GM18858 (cell line): ENCODE data around the gene PARP9.
"Not testable (repeated sequence)": the region's sequence is repeated elsewhere in the genome, so short reads cannot be mapped to it uniquely, and the experiment has no call there.

ENCODE experiments used
- ATAC-seq: cut with Tn5 transposase; IDR thresholded peaks from one replicate; pipeline ENCODE4 v1.9.1; 2021; ENCODE audit not compliant: unreplicated experiment

Gene PARP9

GRCh38 chr3:122576174-122576940 lies 12.3 kb upstream of the PARP9 start:
- peak; percentile 87 for ATAC-seq

GRCh38 chr3:122572940-122573412 lies 8.9 kb upstream of the PARP9 start:
- ATAC-seq = no peak

GRCh38 chr3:122568755-122569154 lies 4.7 kb upstream of the PARP9 start:
- no peak for ATAC-seq

- not testable (repeated sequence) for ATAC-seq
Observed at GRCh38 chr3:122568131-122568530, 4.0 kb upstream of the PARP9 start.

- no peak for ATAC-seq
Observed at GRCh38 chr3:122563717-122564025, 429 bp downstream of the PARP9 start.

- ATAC-seq = no peak
Observed at GRCh38 chr3:122562923-122563716, 980 bp downstream of the PARP9 start.

GRCh38 chr3:122560680-122561079 lies 3.4 kb downstream of the PARP9 start:
- no peak for ATAC-seq

GRCh38 chr3:122559906-122560305 lies 4.2 kb downstream of the PARP9 start:
- ATAC-seq = no peak

GRCh38 chr3:122558605-122559004 lies 5.5 kb downstream of the PARP9 start:
- ATAC-seq = no peak

GRCh38 chr3:122557356-122557755 lies 6.7 kb downstream of the PARP9 start:
- ATAC-seq = no peak

GRCh38 chr3:122555275-122556071 lies 8.6 kb downstream of the PARP9 start:
- ATAC-seq = no peak

GRCh38 chr3:122553171-122553570 lies 10.9 kb downstream of the PARP9 start:
- no peak for ATAC-seq

- ATAC-seq = no peak
Observed at GRCh38 chr3:122548619-122549018, 15.5 kb downstream of the PARP9 start.

GRCh38 chr3:122548076-122548475 lies 16.0 kb downstream of the PARP9 start:
- no peak for ATAC-seq

- ATAC-seq = no peak
Observed at GRCh38 chr3:122546151-122546550, 17.9 kb downstream of the PARP9 start.

GRCh38 chr3:122538956-122539490 lies 25.1 kb downstream of the PARP9 start:
- no peak for ATAC-seq

- no peak for ATAC-seq
Observed at GRCh38 chr3:122536632-122537001, 27.5 kb downstream of the PARP9 start.

- no peak for ATAC-seq
Observed at GRCh38 chr3:122535964-122536631, 28.0 kb downstream of the PARP9 start.

GRCh38 chr3:122533931-122534334 lies 30.2 kb downstream of the PARP9 start:
- ATAC-seq = peak; percentile 100

GRCh38 chr3:122533480-122533879 lies 30.6 kb downstream of the PARP9 start:
- ATAC-seq = no peak

GRCh38 chr3:122530164-122530563 lies 33.9 kb downstream of the PARP9 start:
- ATAC-seq = no peak
